NT2/D1 (cell line): ENCODE measurements around the gene WWTR1.

Experiments
- DNase-seq: peaks from one replicate; pipeline ENCODE4 v3.0.0-alpha.2; 2011; ENCODE audit warnings: low read depth, low spot score
- H3K27me3 ChIP-seq: 2 replicates; pipeline ENCODE4 v1.6.0; 2011; ENCODE audit warnings: mild to moderate bottlenecking; ENCODE audit not compliant: insufficient read length, insufficient read depth
- H3K36me3 ChIP-seq: 2 replicates; pipeline ENCODE4 v1.6.1; 2011; ENCODE audit warnings: mild to moderate bottlenecking, low read length, mixed read lengths; ENCODE audit not compliant: insufficient read depth, insufficient read length
- H3K4me1 ChIP-seq: 2 replicates; pipeline ENCODE4 v1.5.1; 2011; ENCODE audit not compliant: insufficient read depth, insufficient read length
- H3K4me3 ChIP-seq: 2 replicates; pipeline ENCODE4 v1.5.1; 2011; ENCODE audit warnings: low read depth; ENCODE audit not compliant: insufficient read length
- H3K9ac ChIP-seq: 2 replicates; pipeline ENCODE4 v1.6.0; 2011; ENCODE audit warnings: low read depth; ENCODE audit not compliant: insufficient read length
- H3K9me3 ChIP-seq: 2 replicates; pipeline ENCODE4 v1.5.1; 2011; ENCODE audit warnings: mild to moderate bottlenecking, low read length; ENCODE audit not compliant: insufficient read depth
- SUZ12 ChIP-seq: IDR thresholded peaks from 2 replicates; pipeline ENCODE4 v1.6.1; 2011; ENCODE audit not compliant: insufficient read length, insufficient read depth; ENCODE audit errors: extremely low read depth
- YY1 ChIP-seq: IDR thresholded peaks from 2 replicates; pipeline ENCODE4 v1.6.1; 2011; ENCODE audit not compliant: insufficient read length, insufficient read depth
- ZNF274 ChIP-seq: IDR thresholded peaks from 2 replicates; pipeline ENCODE4 v1.6.1; 2011; ENCODE audit warnings: mild to moderate bottlenecking, low read depth, low read length

WWTR1 gene

GRCh38 chr3:149560001-149560400, 97.8 kb downstream of the WWTR1 start:
- Histone ChIP-seq H3K9ac (no peak overlapping the region), H3K36me3 (no peaks in the 10 kb centered on the region), H3K9me3 (no peaks in the 10 kb centered on the region), H3K4me1 (no peaks in the 10 kb centered on the region), H3K27me3 (no peaks in the 10 kb centered on the region), H3K4me3 (no peak overlapping the region)
- TF ChIP-seq ZNF274, result no peak
- no peak for TF ChIP-seq YY1
- TF ChIP-seq SUZ12, result no peak
- no peak for DNase-seq

- Histone ChIP-seq H3K27me3 (no peaks in the 10 kb centered on the region), H3K9me3 (no peaks in the 10 kb centered on the region), H3K9ac (no peak overlapping the region), H3K36me3 (no peaks in the 10 kb centered on the region), H3K4me1 (no peaks in the 10 kb centered on the region), H3K4me3 (no peak overlapping the region)
- no peak for TF ChIP-seq YY1
- no peak for TF ChIP-seq ZNF274
- no peak for TF ChIP-seq SUZ12
- no peak for DNase-seq
Measured at GRCh38 chr3:149559525-149559924, 98.3 kb downstream of the WWTR1 start.

GRCh38 chr3:149555927-149556326, 101.9 kb downstream of the WWTR1 start:
- H3K4me1 ChIP-seq, result no peaks in the 10 kb centered on the region
- TF ChIP-seq YY1 (no peak), SUZ12 (no peak), ZNF274 (no peak)
- no peaks in the 10 kb centered on the region for H3K9me3 ChIP-seq
- H3K36me3 ChIP-seq, result peaks cover 11% of the 10 kb centered on the region
- no peaks in the 10 kb centered on the region for H3K27me3 ChIP-seq
- H3K4me3 ChIP-seq, result no peak overlapping the region
- no peak overlapping the region for H3K9ac ChIP-seq
- DNase-seq, result no peak

GRCh38 chr3:149554826-149555225, 103.0 kb downstream of the WWTR1 start:
- no peaks in the 10 kb centered on the region for H3K9me3 ChIP-seq
- H3K4me1 ChIP-seq, result no peaks in the 10 kb centered on the region
- no peak for DNase-seq
- TF ChIP-seq ZNF274 (no peak), SUZ12 (no peak), YY1 (no peak)
- no peak overlapping the region for H3K4me3 ChIP-seq
- no peak overlapping the region for H3K9ac ChIP-seq
- H3K27me3 ChIP-seq, result no peaks in the 10 kb centered on the region
- H3K36me3 ChIP-seq, result peaks cover 11% of the 10 kb centered on the region

GRCh38 chr3:149553781-149554451, 103.9 kb downstream of the WWTR1 start:
- Histone ChIP-seq H3K36me3 (peaks cover 11% of the 10 kb centered on the region), H3K4me1 (no peaks in the 10 kb centered on the region), H3K4me3 (no peak overlapping the region), H3K9me3 (no peaks in the 10 kb centered on the region), H3K27me3 (no peaks in the 10 kb centered on the region), H3K9ac (no peak overlapping the region)
- TF ChIP-seq ZNF274 (no peak), YY1 (no peak), SUZ12 (no peak)
- no peak for DNase-seq

GRCh38 chr3:149552700-149553099, 105.1 kb downstream of the WWTR1 start:
- TF ChIP-seq ZNF274 (no peak), SUZ12 (no peak), YY1 (no peak)
- Histone ChIP-seq H3K9me3 (no peaks in the 10 kb centered on the region), H3K27me3 (no peaks in the 10 kb centered on the region), H3K4me3 (no peak overlapping the region), H3K9ac (no peak overlapping the region), H3K36me3 (peaks cover 11% of the 10 kb centered on the region), H3K4me1 (peaks cover 4% of the 10 kb centered on the region)
- DNase-seq, result no peak

- Histone ChIP-seq H3K36me3 (peaks cover 11% of the 10 kb centered on the region), H3K4me3 (no peak overlapping the region), H3K9me3 (no peaks in the 10 kb centered on the region), H3K9ac (no peak overlapping the region), H3K27me3 (no peaks in the 10 kb centered on the region), H3K4me1 (peaks cover 4% of the 10 kb centered on the region)
- DNase-seq, result no peak
- no peak for TF ChIP-seq YY1
- no peak for TF ChIP-seq ZNF274
- TF ChIP-seq SUZ12, result no peak
Measured at GRCh38 chr3:149551500-149551899, 106.3 kb downstream of the WWTR1 start.
